AG10803 (cell line): ENCODE results near the gene NFATC1.

Experiments
- DNase-seq: peaks from one replicate; pipeline ENCODE4 v3.0.0; 2010; ENCODE audit warnings: low read depth
- H3K4me3 ChIP-seq: 2 replicates; pipeline ENCODE4 v1.5.1; 2011; ENCODE audit warnings: mild to moderate bottlenecking, low read length, control low read depth
- TF ChIP-seq, protein P1 (sequence below): conservative IDR thresholded peaks from 2 replicates; pipeline ENCODE4 v1.5.1; 2011; ENCODE audit warnings: mild to moderate bottlenecking, low read length, control low read depth, inconsistent platforms

NFATC1 gene

GRCh38 chr18:79548621-79548985 is 152.9 kb downstream of the NFATC1 start:
- TF ChIP-seq, protein P1, sequence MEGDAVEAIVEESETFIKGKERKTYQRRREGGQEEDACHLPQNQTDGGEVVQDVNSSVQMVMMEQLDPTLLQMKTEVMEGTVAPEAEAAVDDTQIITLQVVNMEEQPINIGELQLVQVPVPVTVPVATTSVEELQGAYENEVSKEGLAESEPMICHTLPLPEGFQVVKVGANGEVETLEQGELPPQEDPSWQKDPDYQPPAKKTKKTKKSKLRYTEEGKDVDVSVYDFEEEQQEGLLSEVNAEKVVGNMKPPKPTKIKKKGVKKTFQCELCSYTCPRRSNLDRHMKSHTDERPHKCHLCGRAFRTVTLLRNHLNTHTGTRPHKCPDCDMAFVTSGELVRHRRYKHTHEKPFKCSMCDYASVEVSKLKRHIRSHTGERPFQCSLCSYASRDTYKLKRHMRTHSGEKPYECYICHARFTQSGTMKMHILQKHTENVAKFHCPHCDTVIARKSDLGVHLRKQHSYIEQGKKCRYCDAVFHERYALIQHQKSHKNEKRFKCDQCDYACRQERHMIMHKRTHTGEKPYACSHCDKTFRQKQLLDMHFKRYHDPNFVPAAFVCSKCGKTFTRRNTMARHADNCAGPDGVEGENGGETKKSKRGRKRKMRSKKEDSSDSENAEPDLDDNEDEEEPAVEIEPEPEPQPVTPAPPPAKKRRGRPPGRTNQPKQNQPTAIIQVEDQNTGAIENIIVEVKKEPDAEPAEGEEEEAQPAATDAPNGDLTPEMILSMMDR = no peak

DNA sequence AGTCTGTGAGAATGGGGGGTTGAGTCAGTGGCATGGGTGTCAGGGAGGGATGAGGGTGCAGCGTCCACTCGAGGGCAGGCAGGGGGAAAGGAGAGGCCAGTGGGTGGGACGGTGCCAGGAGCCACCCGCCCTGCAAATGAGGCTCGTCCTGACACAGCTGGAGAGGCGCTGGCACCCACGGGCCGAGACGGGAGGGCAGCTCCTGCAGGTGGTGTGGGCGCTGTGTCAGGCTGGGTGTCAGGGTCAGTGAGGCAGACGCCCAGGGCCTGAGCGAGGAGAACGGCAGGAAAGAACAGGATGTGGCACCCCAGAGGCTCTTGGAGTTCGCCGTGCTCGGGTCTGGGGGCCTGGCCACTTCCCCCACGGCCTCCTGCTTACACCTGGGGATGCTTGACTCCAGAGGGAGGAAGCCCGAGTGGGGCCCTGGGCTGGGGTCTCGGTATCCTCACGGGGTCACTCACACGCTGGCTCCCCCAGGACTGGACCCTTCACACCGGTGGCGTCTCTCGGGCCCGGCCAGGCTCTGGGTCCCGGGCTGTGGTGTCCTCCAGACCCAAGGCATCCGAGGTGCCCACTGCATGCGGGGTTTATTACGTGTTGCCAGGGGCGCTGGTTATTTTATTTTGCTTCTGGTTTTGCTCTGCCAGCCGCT is 153.4 kb downstream of the NFATC1 start:
- DNase-seq = no peak
- TF ChIP-seq, protein P1 = no peak
- H3K4me3 ChIP-seq = no peak overlapping the region

More at GRCh38 chr18:79548621-79548985, 152.9 kb downstream of the NFATC1 start:
- no peak for DNase-seq
- no peak overlapping the region for H3K4me3 ChIP-seq

DNA sequence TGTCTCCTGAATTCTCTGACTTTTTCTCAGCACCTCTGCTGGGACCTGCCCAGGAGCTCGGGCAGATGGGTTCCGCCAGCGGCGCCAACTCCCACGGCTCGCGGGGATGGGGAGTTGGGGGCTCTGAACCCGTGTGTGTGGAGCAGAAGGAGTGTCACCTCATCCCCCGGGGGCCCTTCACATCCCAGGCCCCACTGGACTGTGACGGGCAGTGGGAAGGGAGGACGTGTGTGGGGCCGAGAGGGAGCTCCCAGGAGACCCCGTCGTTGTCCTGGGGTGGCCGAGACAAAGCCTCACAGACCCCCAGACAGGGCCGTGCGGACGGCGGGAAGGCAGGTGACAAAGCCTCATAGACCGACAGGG is 153.9 kb downstream of the NFATC1 start:
- DNase-seq = no peak
- TF ChIP-seq, protein P1 = no peak
- no peak overlapping the region for H3K4me3 ChIP-seq

DNA sequence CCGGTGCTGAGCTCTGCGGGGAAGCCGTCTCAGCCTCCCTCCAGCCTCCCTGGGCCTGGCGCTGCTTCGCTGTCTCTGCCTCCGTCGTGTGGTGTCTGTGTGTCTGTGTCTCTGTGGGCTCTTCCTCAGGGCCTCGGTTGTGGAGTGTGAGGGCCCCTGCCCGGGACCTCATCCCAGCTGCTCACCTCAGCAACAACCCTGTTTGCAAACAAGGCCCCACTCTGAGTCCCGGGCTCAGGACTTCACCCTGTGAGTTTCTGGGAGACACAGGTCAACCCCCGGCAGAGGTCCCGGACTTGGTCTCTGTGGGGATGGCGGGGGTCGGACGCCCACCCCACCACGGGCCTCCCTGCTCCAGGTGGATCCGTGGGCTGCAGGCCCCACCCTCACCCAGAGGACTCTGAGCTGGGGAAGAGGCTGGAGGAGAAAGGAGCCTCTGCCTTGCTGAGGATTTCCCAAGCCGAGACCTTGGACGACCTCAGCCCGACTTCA is 156.5 kb downstream of the NFATC1 start:
- H3K4me3 ChIP-seq = no peak overlapping the region
- no peak for DNase-seq
- TF ChIP-seq, protein P1 = no peak

DNA sequence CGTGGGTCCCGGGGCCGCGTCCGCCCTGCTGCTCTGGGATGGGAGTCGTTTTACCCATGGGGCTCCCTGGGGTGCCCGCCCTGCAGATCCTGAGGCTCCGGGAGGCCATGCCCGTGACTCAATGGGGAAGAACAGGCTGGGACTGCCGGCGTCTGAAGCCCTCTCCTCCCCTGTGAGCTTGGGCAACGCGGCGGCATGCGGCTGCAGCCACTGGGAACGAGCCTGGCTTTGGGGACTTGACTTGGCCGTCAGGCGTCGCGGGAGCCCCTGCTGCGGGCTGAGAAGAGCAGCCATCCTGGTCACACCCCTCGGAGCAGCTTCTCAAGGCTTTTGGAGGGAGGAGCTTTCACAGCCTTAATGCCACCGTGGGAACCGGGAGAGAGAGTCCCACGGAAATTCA is 157.0 kb downstream of the NFATC1 start:
- DNase-seq = no peak
- no peak overlapping the region for H3K4me3 ChIP-seq
- TF ChIP-seq, protein P1 = no peak

GRCh38 chr18:79553154-79553553 is 157.4 kb downstream of the NFATC1 start:
- no peak overlapping the region for H3K4me3 ChIP-seq

DNA sequence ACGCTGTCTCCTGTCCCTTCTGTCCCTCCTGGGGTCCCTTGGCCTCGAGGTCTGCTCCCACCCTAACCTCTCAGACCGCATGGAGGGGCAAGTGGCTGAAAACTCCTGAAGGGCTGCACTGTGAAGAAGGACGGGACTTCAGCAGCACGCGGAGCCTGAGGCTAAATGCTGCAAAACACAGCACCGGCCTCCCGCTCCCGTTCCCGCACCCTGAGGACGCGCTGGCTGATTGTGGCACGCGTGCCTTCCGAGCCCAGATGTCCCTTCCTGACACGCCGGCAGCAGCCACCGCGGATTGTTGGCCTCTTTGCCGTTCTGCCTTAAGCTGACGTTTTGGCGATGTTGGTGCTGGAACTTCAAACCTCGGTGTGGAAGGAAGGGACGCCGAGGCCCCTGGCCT is 158.0 kb downstream of the NFATC1 start:
- TF ChIP-seq, protein P1 = no peak
- no peak for DNase-seq
- H3K4me3 ChIP-seq = no peak overlapping the region

More at GRCh38 chr18:79553154-79553553, 157.4 kb downstream of the NFATC1 start:
- DNase-seq = no peak
- TF ChIP-seq, protein P1 = no peak
